ENCODE measurements around the gene PTPRK. TPM values are rescaled to one million over a fixed set of nuclear protein-coding genes. Genes with fewer than 3 reads are reported as not detected.

The PTPRK gene
- total and polyA plus RNA-seq, 2 experiments from 2014 or later = 26.9 to 56.4 TPM

DNA sequence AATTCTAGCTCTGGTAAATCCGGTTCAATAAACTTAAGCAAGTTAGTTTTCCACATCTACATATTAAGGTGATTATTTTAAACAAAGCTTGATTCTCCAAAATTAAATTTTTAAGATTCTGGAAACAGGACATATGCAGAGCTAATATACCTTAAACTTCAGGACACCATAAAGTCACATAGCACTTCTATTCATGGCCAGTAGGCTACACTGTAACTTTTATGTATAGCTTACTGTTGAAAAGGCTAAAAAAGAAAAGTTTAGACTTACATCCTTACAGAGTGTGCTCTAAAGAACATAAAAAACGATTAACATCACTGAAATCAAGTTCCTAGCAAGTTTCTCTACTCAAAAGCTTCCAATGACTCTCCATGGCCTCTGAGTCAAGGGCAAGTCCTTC is 224.7 kb downstream of the PTPRK start:
- Mint-ChIP-seq H3K36me3 (ENCODE audit: low read depth) (peaks cover 4% of the 10 kb centered on the region; the same call in 2 of the 3 replicates), H3K9me3 (peaks cover 6% of the 10 kb centered on the region), H3K27ac (no peak overlapping the region), H3K27me3 (ENCODE audit: insufficient read depth, low read depth, poor library complexity) (no peaks in the 10 kb centered on the region), H3K4me1 (peaks cover 3% of the 10 kb centered on the region), H3K4me3 (no peak overlapping the region)
- Histone ChIP-seq H3K27me3 (ENCODE audit: insufficient read depth) (no peaks in the 10 kb centered on the region), H3K79me2 (replicated peaks; ENCODE audit: insufficient read depth) (peaks cover 33% of the 10 kb centered on the region), H3K4me1 (ENCODE audit: insufficient read depth) (no peaks in the 10 kb centered on the region; the same call in 1 of the 2 replicates), H3K9me2 (ENCODE audit: insufficient read depth) (no peaks in the 10 kb centered on the region), H3K36me3 (ENCODE audit: insufficient read depth) (no peaks in the 10 kb centered on the region), H3K27ac (ENCODE audit: low read depth) (no peak overlapping the region), H3K4me2 (no peak overlapping the region), H3F3A (replicated peaks; ENCODE audit: low read depth) (no peaks in the 10 kb centered on the region), H3K4me3 (no peak overlapping the region), H4K20me1 (replicated peaks; ENCODE audit: insufficient read depth) (no peaks in the 10 kb centered on the region), H2AFZ (no peak overlapping the region)
- DNase-seq (ENCODE audit: low spot score) (no peak), ATAC-seq (no peak)
- TF ChIP-seq, protein P1, sequence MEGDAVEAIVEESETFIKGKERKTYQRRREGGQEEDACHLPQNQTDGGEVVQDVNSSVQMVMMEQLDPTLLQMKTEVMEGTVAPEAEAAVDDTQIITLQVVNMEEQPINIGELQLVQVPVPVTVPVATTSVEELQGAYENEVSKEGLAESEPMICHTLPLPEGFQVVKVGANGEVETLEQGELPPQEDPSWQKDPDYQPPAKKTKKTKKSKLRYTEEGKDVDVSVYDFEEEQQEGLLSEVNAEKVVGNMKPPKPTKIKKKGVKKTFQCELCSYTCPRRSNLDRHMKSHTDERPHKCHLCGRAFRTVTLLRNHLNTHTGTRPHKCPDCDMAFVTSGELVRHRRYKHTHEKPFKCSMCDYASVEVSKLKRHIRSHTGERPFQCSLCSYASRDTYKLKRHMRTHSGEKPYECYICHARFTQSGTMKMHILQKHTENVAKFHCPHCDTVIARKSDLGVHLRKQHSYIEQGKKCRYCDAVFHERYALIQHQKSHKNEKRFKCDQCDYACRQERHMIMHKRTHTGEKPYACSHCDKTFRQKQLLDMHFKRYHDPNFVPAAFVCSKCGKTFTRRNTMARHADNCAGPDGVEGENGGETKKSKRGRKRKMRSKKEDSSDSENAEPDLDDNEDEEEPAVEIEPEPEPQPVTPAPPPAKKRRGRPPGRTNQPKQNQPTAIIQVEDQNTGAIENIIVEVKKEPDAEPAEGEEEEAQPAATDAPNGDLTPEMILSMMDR (conservative IDR thresholded peaks at IDR 0.05; ENCODE audit: low read depth in 2 of 2) = peak in 1 of 2 experiments; percentile 41; a peak in 3 of 4 replicates
- no peak for TF ChIP-seq NANOG (IDR thresholded peaks at IDR 0.05; ENCODE audit: borderline replicate concordance)

DNA sequence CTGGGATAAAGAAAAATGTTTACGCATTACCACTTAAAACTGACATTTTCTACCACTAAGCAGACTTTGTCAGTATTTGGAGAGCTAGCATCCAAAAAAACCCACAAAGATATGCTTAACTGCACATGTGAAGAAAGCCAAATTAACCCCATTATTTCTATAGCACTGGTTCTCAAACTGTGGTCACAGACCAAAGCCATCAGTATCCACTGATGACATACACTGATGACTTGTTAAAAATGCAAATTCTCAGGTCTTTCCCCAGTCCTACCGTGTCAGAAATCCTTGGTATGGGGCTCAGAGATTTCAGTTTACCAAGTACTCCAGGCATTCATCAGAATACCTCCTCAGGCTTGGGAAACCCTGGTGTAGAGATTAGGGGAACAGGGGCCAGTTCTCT is 230.2 kb downstream of the PTPRK start:
- Histone ChIP-seq H3K36me3 (ENCODE audit: insufficient read depth) (no peaks in the 10 kb centered on the region), H2AFZ (no peak overlapping the region), H3K79me2 (replicated peaks; ENCODE audit: insufficient read depth) (0 out of 2 replicates have a peak, but pooled peaks cover 3% of the 10 kb centered on the region), H3K27me3 (ENCODE audit: insufficient read depth) (no peaks in the 10 kb centered on the region), H3K4me2 (no peak overlapping the region), H3K27ac (ENCODE audit: low read depth) (no peak overlapping the region), H3K9me2 (ENCODE audit: insufficient read depth) (no peaks in the 10 kb centered on the region), H3K4me3 (no peak overlapping the region), H3F3A (replicated peaks; ENCODE audit: low read depth) (no peaks in the 10 kb centered on the region), H4K20me1 (replicated peaks; ENCODE audit: insufficient read depth) (no peaks in the 10 kb centered on the region), H3K4me1 (ENCODE audit: insufficient read depth) (no peaks in the 10 kb centered on the region; the same call in 1 of the 2 replicates)
- peaks cover 3% of the 10 kb centered on the region for H3K4me1 Mint-ChIP-seq
- no peaks in the 10 kb centered on the region for H3K9me3 Mint-ChIP-seq
- ATAC-seq (peak; percentile 45; the same call in 2 of the 3 replicates), DNase-seq (ENCODE audit: low spot score) (no peak)
- no peak for TF ChIP-seq NANOG (IDR thresholded peaks at IDR 0.05; ENCODE audit: borderline replicate concordance)
- no peak for TF ChIP-seq ZNF331 (CRISPR knock-in tag; IDR thresholded peaks at IDR 0.05; ENCODE audit: low read depth)
- TF ChIP-seq POLR2AphosphoS5 (IDR thresholded peaks at IDR 0.05; ENCODE audit: low read depth) = no peak
- TF ChIP-seq REST (IDR thresholded peaks at IDR 0.05; ENCODE audit: unreplicated experiment) = no peak
- no peak for TF ChIP-seq JUNB (IDR thresholded peaks at IDR 0.05; ENCODE audit: unreplicated experiment)
- no peak for TF ChIP-seq STAT1 (IDR thresholded peaks at IDR 0.05; ENCODE audit: unreplicated experiment)
- no peak for TF ChIP-seq ETS1 (IDR thresholded peaks at IDR 0.05)
- TF ChIP-seq, protein P1 (conservative IDR thresholded peaks at IDR 0.05; ENCODE audit: low read depth in 2 of 2) = no peak
- no peak for TF ChIP-seq EZH2phosphoT487 (IDR thresholded peaks at IDR 0.05; ENCODE audit: unreplicated experiment)
- no peaks in the 10 kb centered on the region for H3K36me3 Mint-ChIP-seq (ENCODE audit: low read depth)
- no peak overlapping the region for H3K4me3 Mint-ChIP-seq
- H3K27me3 Mint-ChIP-seq (ENCODE audit: insufficient read depth, low read depth, poor library complexity) = no peaks in the 10 kb centered on the region
- H3K27ac Mint-ChIP-seq = no peak overlapping the region
